GM19193 (cell line): ENCODE data around the gene EFEMP1.

Experiments
- POLR2A ChIP-seq: IDR thresholded peaks from 4 replicates; pipeline ENCODE4 v1.6.1; 2011; ENCODE audit not compliant: insufficient read depth, insufficient read length; ENCODE audit errors: extremely low read depth

The EFEMP1 gene

DNA sequence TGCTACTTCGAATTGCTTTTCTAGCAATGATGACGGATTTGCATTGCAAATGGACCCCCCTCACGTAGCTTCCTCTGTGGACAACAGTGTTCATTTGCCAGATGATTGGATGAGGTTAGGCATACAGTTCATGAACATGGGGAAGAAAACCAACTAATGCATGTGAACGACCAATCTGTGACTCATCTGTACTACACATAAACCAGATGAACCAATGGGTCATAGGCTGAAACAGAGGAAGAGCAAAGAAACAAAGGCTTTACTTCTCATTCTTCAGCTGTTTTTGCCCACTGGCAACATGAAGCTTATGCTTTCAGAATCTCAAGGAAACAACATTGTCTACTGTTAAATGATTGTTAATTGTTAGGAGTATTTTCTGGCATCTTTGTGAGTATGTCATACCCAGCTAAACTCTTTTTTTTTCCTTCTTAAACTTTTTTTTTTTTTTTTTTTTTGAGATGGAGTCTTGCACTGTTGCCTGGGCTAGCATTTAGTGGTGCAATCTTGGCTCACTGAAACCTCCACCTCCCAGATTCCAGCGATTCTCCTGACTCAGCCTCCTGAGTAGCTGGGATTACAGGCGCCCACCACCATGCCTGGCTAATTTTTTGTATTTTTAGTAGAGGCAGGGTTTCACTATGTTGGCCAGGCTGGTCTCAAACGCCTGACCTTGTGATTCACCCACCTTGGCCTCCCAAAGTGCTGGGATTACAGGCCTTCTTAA is 35.5 kb downstream of the EFEMP1 start:
- TF ChIP-seq POLR2A: no peak

DNA sequence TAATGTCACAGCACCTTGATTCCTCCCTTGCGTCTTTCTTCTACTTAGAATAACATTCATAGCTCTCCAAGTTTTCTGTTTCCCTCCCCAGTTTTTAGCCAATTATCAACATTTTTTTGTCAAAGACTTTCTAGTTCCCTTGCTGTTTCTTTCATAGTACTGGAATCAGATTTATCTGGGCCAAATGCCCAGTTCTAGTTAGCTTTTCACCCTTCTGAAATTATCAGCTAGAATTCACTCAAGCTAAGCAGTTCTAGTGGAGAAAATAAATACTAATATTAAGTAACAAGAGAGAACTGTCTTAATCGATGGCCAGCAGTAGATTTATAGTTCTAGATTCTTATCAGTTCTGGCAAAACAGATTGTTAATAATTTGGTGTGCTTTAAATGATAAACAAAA is 36.2 kb downstream of the EFEMP1 start:
- TF ChIP-seq POLR2A: no peak

- no peak for TF ChIP-seq POLR2A
Observed at GRCh38 chr2:55885944-55886281, 37.7 kb downstream of the EFEMP1 start.

- no peak for TF ChIP-seq POLR2A
Observed at GRCh38 chr2:55885127-55885943, 38.2 kb downstream of the EFEMP1 start.

DNA sequence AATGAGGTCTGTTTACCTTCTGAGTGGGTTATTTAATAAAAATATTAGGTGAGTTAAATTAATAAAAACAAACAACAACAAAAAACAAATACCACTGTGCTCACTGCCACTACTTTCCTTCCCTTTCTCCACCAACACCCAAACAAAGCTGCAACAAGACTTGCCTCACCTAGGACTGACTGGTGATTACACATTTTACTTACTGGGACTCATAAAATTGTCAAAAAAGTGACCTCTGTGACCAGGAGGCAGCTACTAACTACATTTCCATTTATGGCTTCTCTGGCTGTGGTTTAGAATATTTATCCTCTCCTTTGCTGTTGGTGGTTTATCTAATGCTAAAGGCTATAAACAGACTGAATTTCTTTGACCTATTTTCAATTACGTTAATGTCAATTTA is 39.8 kb downstream of the EFEMP1 start:
- TF ChIP-seq POLR2A: no peak

GRCh38 chr2:55883357-55883756 is 40.2 kb downstream of the EFEMP1 start:
- no peak for TF ChIP-seq POLR2A

- no peak for TF ChIP-seq POLR2A
Observed at GRCh38 chr2:55882954-55883353, 40.6 kb downstream of the EFEMP1 start.

DNA sequence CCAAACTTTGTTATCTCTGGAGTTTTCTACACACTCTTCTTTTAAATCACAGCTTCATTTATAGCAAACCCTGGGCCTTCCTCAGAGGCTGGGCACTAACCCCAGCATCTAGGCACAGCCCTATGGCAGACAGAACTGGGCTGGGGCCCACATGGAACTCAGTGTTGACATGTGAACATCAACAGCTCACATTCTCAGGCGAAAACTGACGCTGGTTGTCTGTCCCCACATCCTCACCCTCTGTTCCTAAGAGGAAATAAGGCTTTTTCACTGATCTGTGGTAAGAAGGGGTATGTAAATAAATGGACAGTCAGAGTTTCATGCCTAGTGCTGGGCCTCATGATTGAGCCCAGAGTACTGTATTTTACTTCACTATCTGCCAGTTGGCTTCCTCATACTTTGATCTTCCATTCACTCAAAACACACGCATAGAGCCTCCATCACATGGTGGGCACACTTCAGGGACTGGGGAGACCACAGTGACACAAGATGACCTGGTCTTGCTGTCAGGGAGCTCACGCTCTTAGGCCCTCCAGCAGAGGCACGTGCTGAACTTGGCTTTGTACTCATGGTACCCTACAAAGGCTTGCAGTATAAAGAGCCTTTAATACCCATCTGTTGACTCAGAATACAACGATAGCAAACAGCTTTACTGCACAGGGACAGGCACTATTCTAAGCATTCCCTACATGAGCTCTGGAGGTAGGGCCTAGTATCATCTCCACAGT is 43.0 kb downstream of the EFEMP1 start:
- TF ChIP-seq POLR2A: no peak

- no peak for TF ChIP-seq POLR2A
Observed at GRCh38 chr2:55879976-55880375, 43.6 kb downstream of the EFEMP1 start.

DNA sequence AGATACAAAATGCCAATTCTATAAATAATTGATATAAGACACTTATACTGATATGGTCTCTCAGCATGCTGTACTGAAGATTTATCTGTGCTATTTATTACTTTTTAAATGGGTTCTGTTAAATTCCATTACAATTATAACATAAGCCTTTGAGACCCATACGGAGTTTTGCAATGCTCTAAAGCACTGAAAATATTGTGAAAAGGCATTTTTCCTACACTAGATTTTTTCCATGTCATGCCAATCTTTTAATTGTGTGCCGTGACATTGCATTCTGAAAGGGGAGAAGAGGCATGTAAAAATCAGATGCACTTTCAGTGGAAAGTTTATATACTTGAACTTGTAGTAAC is 46.5 kb downstream of the EFEMP1 start:
- no peak for TF ChIP-seq POLR2A

GRCh38 chr2:55876429-55877086 is 47.0 kb downstream of the EFEMP1 start:
- TF ChIP-seq POLR2A: no peak

DNA sequence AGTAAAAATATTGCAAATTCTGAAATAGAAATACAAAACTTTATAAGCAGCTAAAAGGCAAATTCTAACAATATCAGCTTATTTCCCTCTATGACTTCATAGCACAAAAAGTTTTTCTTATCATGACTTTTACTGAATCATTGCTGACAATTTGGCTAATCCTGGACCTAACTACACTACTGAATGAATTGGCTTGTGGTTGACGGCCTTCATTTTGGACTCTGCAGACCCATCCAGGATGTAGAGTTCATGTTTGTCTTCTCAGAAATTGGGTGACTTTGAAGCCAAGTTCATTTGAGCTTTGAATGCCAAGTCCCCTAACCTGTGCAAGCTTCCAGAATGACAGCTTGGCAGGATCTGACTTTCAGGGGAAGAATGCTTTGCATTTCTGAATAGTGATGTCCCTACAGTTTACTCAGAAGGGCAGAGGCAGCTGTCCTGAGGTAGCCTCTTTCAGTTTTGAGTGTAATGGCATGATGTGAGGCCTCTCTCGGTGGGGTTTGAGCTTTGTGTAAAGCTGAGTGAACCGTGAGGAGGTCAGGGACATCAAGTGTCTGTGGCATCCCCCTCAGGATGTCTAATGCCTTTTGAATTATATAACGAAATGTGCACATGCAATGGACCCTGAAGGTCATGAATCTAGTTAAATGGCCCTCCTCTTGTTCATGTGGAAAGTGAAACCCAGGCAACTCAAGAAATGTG is 48.0 kb downstream of the EFEMP1 start:
- TF ChIP-seq POLR2A: no peak

DNA sequence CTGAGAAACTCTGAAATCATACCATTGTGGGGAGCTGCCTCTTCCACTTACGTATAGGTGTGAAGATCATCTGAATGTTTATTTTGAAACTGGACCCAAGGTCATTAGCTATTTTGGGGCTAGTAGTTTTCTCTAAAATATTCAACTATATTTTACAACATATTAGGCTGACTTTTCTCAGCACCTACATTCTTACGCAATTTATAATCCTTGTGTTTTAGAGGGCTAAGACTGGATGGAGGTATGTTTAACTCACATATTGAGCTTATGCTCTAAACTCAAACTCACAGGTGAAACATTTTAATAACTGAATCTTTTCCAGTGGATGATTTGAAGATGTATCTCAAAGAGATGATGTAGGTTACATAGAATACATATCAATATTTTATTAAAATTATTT is 49.2 kb downstream of the EFEMP1 start:
- TF ChIP-seq POLR2A: no peak

GRCh38 chr2:55871637-55872036 is 51.9 kb downstream of the EFEMP1 start:
- no peak for TF ChIP-seq POLR2A

DNA sequence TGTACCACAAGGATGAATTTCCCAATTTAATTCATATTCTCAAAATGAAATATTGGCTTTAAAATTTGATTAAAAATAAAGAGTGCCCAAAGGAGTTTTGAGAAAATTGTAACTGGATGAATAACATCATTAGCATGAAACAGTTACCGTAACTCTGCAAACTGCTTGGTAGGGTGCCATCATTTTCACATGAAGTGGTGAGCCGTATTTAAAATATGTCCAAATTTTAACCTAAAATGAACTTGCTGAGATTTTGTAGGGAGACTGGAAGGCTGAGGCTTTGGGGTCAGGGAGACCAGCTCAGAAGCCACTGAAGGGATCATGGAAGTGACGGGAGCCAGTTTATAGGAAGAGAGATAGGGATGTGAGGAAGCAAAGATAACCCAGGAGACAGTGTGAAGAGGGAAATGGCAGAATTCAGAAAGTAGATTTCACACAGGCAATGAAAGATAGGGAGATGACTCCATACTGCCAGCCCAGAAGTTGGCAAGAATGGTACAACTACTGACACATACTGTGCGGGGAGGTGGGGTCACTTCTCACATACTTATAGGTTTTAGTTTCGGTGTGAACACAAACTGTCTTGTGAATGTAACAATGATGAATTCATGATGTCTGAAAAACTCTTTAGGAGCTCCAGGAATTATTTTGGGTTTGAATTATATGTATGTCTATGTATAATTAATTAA is 53.8 kb downstream of the EFEMP1 start:
- TF ChIP-seq POLR2A: no peak
